Esophagus muscularis mucosa (tissue), 4 donors: ENCODE data around the gene COPE. TPM values are rescaled to one million over a fixed set of nuclear protein-coding genes. Genes with fewer than 3 reads are reported as not detected.

ENCODE experiments used
- DNase-seq: peaks from one replicate; pipeline ENCODE4 v3.0.0-alpha.2; 2017; ENCODE audit errors: extremely low spot score
- H3K27ac ChIP-seq, 4 donors: fragments of 200-600 bp; sonication (generic); replicated peaks in 1 of 4; 1 replicate in 3 of 4; 2 replicates in 1 of 4; pipeline ENCODE4 v1.5.1; 2016 to 2019; ENCODE audit warnings: mild to moderate bottlenecking in 1 of 4
- H3K27me3 ChIP-seq, 4 donors: fragments of 200-600 bp; sonication (generic); one replicate each; pipeline versions ENCODE4 v1.5.1 to v1.6.0; 2016 to 2019
- H3K36me3 ChIP-seq, 4 donors: fragments of 200-600 bp; sonication (generic); one replicate each; pipeline ENCODE4 v1.5.1; 2016 to 2019
- H3K4me1 ChIP-seq, 4 donors: fragments of 200-600 bp; sonication (generic); one replicate each; pipeline ENCODE4 v1.5.1; 2016 to 2019
- H3K4me3 ChIP-seq, 4 donors: fragments of 200-600 bp; sonication (generic); 1 replicate in 2 of 4; 2 replicates in 2 of 4; pipeline ENCODE4 v1.5.1; 2016 to 2019; ENCODE audit warnings: mild to moderate bottlenecking in 4 of 4, moderate library complexity in 1 of 4
- H3K9me3 ChIP-seq, 4 donors: fragments of 200-600 bp; sonication (generic); 1 replicate in 3 of 4; 2 replicates in 1 of 4; pipeline ENCODE4 v1.5.1; 2016 to 2019
- CTCF ChIP-seq, 3 experiments: fragments of 200-600 bp in 2 of 3; fragments of 450-650 bp in 1 of 3; sonication (generic) in 2 of 3; IDR thresholded peaks; one replicate each; pipeline ENCODE4 v1.5.1; 2017 to 2019; ENCODE audit warnings: antibody characterized with exemption in 3 of 3, mild to moderate bottlenecking in 2 of 3, moderate library complexity in 1 of 3
- EP300 ChIP-seq: sonication (generic); formaldehyde crosslinking; IDR thresholded peaks from one replicate; pipeline ENCODE4 v1.6.1; 2017; ENCODE audit warnings: antibody characterized with exemption
- POLR2A ChIP-seq: fragments of 450-650 bp; IDR thresholded peaks from one replicate; pipeline ENCODE4 v1.6.1; 2017; ENCODE audit warnings: antibody characterized with exemption, moderate library complexity, mild to moderate bottlenecking, low read depth
- POLR2AphosphoS5 ChIP-seq, 2 donors: sonication (generic); formaldehyde crosslinking; IDR thresholded peaks; one replicate each; pipeline ENCODE4 v1.6.1; 2017; ENCODE audit warnings: antibody characterized with exemption in 2 of 2
- WGBS: methylation state at CpG from one replicate; pipeline ENCODE4 v1.1.5; 2018; 5-methylcytosine and 5-hydroxymethylcytosine counted together
- intact Hi-C: fragments of 100-400 bp; cut with DNase I; formaldehyde crosslinking; loops from one replicate; pipeline ENCODE4 v1.15.1; 2023
- total RNA-seq, 4 donors: library from RNA; depleted of rRNA; stranded (reverse); fragments of >200 nt; gene quantifications; one replicate each; pipeline versions ENCODE4 v1.1.0 to v1.2.1, GENCODE V29; 2016

The COPE gene
- total RNA-seq, 4 donors from 2014 or later = 173 to 231 (median 210) TPM

DNA sequence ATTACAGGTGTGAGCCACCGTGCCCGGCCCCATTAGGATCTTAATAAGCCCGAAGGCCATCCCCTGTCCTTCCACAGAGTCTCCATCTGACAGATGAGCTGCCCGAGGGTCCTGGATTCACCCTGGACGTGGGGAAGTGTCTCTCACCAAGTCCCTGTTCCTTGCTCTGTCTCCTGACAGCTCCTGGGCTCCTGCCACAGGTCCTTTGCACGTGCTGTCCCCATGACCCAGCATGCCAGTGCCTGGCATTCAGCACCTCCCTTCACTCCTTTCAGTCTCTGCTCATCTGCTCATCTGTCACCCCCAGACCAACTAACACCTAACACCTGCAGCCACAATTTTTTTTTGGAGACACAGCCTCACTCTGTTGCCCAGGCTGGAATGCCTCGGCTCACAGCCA is 37.7 kb downstream of the COPE start:
- Histone ChIP-seq H3K36me3 (peaks cover 0 to 16% (median 0%) of the 10 kb centered on the region in 4 donors), H3K27ac (no peak overlapping the region)
- intact Hi-C loops = loop anchor here (10.0 kb wide), 1 partner anchor 123 kb away; no protein-coding TSS in a partner anchor

GRCh38 chr19:18879579-18880373 is 39.4 kb downstream of the COPE start:
- no peak for DNase-seq
- intact Hi-C loops = loop anchor here (10.0 kb wide), 1 partner anchor 125 kb away; no protein-coding TSS in a partner anchor
- Histone ChIP-seq H3K4me3 (no peak overlapping the region), H3K27me3 (no peaks in the 10 kb centered on the region), H3K4me1 (no peaks in the 10 kb centered on the region), H3K36me3 (peaks cover 0 to 16% (median 0%) of the 10 kb centered on the region in 4 donors), H3K27ac (no peak overlapping the region), H3K9me3 (peaks cover 0 to 9% (median 0%) of the 10 kb centered on the region in 4 donors)
- WGBS = 74% methylated on average over 13 of the region's 13 CpGs
- TF ChIP-seq POLR2A = no peak
- no peak for TF ChIP-seq EP300
- TF ChIP-seq CTCF (IDR thresholded peaks at IDR 0.05) = no peak
- TF ChIP-seq POLR2AphosphoS5 (IDR thresholded peaks at IDR 0.05) = no peak

More for the DNA sequence above, 37.7 kb downstream of the COPE start:
- H3K4me3 ChIP-seq = no peak overlapping the region
- no peaks in the 10 kb centered on the region for H3K4me1 ChIP-seq
- no peak for DNase-seq
- WGBS = 90% methylated on average over 7 of the region's 7 CpGs
- TF ChIP-seq POLR2A (no peak), POLR2AphosphoS5 (IDR thresholded peaks at IDR 0.05) (no peak), EP300 (no peak), CTCF (IDR thresholded peaks at IDR 0.05) (no peak)
- no peaks in the 10 kb centered on the region for H3K27me3 ChIP-seq
- H3K9me3 ChIP-seq = peaks cover 0 to 9% (median 0%) of the 10 kb centered on the region in 4 donors

GRCh38 chr19:18878858-18879578 is 40.2 kb downstream of the COPE start:
- Histone ChIP-seq H3K36me3 (peaks cover 0 to 16% (median 0%) of the 10 kb centered on the region in 4 donors), H3K4me3 (no peak overlapping the region), H3K27ac (no peak overlapping the region), H3K27me3 (no peaks in the 10 kb centered on the region), H3K4me1 (no peaks in the 10 kb centered on the region), H3K9me3 (peaks cover 0 to 9% (median 0%) of the 10 kb centered on the region in 4 donors)
- 89% methylated on average over 32 of the region's 34 CpGs for WGBS
- DNase-seq = no peak
- no peak for TF ChIP-seq POLR2AphosphoS5 (IDR thresholded peaks at IDR 0.05)
- no peak for TF ChIP-seq CTCF (IDR thresholded peaks at IDR 0.05)
- TF ChIP-seq POLR2A = no peak
- no peak for TF ChIP-seq EP300
- intact Hi-C loops = no loop called here

DNA sequence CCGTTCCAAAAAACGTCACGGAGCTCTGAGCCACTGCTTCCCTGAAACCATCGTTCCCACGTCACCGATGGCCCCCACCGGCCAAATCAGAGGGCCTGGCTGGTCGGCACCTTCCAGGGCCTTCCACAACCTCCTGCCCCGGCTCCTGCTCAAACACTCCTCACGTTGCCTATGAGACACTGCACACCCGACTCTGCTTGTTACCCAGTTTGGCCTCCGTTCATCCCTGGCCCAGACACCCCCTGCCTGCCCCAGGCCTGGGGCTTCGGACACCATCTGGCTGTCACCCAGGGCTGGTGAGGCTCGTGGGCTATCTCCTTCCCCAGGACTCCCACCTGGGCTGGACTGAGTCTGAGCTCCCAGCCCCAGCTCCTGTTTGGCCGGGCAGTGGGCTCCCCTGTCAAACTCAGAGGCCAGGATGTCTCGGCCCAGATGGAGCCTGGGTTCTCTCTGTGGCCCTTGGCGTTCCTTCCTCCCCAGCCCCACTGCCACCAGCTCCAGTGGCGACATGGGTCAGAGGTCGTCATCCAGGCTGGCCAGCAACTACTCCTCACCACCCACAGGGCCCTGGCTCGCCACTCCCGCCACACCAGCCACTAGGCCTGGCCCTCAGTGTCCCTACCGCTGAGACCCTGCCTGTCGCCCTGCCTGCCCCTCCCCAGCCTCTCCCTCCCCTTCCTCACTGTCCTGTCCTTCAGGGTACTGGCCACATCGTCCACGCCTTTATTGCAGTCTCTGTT is 41.0 kb downstream of the COPE start:
- H3K9me3 ChIP-seq = peaks cover 0 to 9% (median 0%) of the 10 kb centered on the region in 4 donors
- intact Hi-C loops = no loop called here
- H3K4me3 ChIP-seq = no peak overlapping the region
- 89% methylated on average over 21 of the region's 25 CpGs for WGBS
- H3K27ac ChIP-seq = no peak overlapping the region
- TF ChIP-seq POLR2AphosphoS5 (IDR thresholded peaks at IDR 0.05) (no peak), POLR2A (no peak), CTCF (IDR thresholded peaks at IDR 0.05) (no peak), EP300 (no peak)
- DNase-seq = no peak
- no peaks in the 10 kb centered on the region for H3K27me3 ChIP-seq
- H3K36me3 ChIP-seq = peaks cover 0 to 16% (median 0%) of the 10 kb centered on the region in 4 donors
- H3K4me1 ChIP-seq = no peaks in the 10 kb centered on the region
